T-helper 17 cell (primary cell): ENCODE results near the gene SCAMP2. TPM values are rescaled to one million over a fixed set of nuclear protein-coding genes. Genes with fewer than 3 reads are reported as not detected.

Source experiments
- ATAC-seq: fragments of 150-1000 bp; cut with Tn5 transposase; 2 replicates; pipeline ENCODE4 v1.10.0; 2021; ENCODE audit warnings: mild to moderate bottlenecking, moderate library complexity
- DNase-seq, 3 donors: peaks; one replicate each; pipeline versions ENCODE4 v3.0.0 to v3.0.0-alpha.2; 2020 to 2021
- H3K9me3 ChIP-seq: one replicate; pipeline ENCODE4 v1.7.0; 2013; ENCODE audit warnings: low read length, mild to moderate bottlenecking; ENCODE audit not compliant: control insufficient read depth, poor library complexity, severe bottlenecking
- H3K27ac Mint-ChIP-seq: one replicate; pipeline ENCODE4 v1.8.0; 2022; ENCODE audit warnings: mild to moderate bottlenecking, moderate library complexity, mixed read lengths
- H3K27me3 Mint-ChIP-seq: one replicate; pipeline ENCODE4 v1.8.0; 2022; ENCODE audit warnings: mixed read lengths
- H3K36me3 Mint-ChIP-seq: one replicate; pipeline ENCODE4 v1.8.0; 2022; ENCODE audit warnings: low read depth, mixed read lengths
- H3K4me1 Mint-ChIP-seq: one replicate; pipeline ENCODE4 v1.8.0; 2022; ENCODE audit warnings: mild to moderate bottlenecking, mixed read lengths
- H3K4me3 Mint-ChIP-seq: one replicate; pipeline ENCODE4 v1.8.0; 2022; ENCODE audit warnings: mild to moderate bottlenecking, moderate library complexity, mixed read lengths
- total RNA-seq, 4 donors: library from RNA in 2 of 4; stranded (reverse) in 2 of 4; gene quantifications; one replicate each; pipeline ENCODE4 v1.2.3 and lab custom pipeline; 2022 to 2026

Gene SCAMP2
- total RNA-seq, 2 donors from 2014 or later: 84.1 to 86.8 TPM

GRCh38 chr15:74866090-74866489 lies 7.1 kb downstream of the SCAMP2 start:
- ATAC-seq (no peak), DNase-seq (no peak)
- H3K9me3 ChIP-seq: no peaks in the 10 kb centered on the region
- no peaks in the 10 kb centered on the region for H3K27me3 Mint-ChIP-seq
- H3K4me3 Mint-ChIP-seq: peak overlapping the region; percentile 58
- H3K4me1 Mint-ChIP-seq: peaks cover 50% of the 10 kb centered on the region
- peaks cover 4% of the 10 kb centered on the region for H3K36me3 Mint-ChIP-seq
- H3K27ac Mint-ChIP-seq: peak overlapping the region; percentile 72

- H3K4me1 Mint-ChIP-seq: peaks cover 46% of the 10 kb centered on the region
- H3K27me3 Mint-ChIP-seq: no peaks in the 10 kb centered on the region
- no peaks in the 10 kb centered on the region for H3K9me3 ChIP-seq
- peak overlapping the region; percentile 85 for H3K27ac Mint-ChIP-seq
- no peak for DNase-seq
- H3K4me3 Mint-ChIP-seq: no peak overlapping the region
- ATAC-seq: no peak
- H3K36me3 Mint-ChIP-seq: peaks cover 4% of the 10 kb centered on the region
These were observed 7.8 kb downstream of the SCAMP2 start for GRCh38 chr15:74865316-74865715.

- H3K27me3 Mint-ChIP-seq: no peaks in the 10 kb centered on the region
- peaks cover 40% of the 10 kb centered on the region for H3K4me1 Mint-ChIP-seq
- no peak for DNase-seq
- peaks cover 2% of the 10 kb centered on the region for H3K36me3 Mint-ChIP-seq
- peak overlapping the region; percentile 85 for H3K27ac Mint-ChIP-seq
- no peak for ATAC-seq
- H3K4me3 Mint-ChIP-seq: peak overlapping the region; percentile 25
- H3K9me3 ChIP-seq: no peaks in the 10 kb centered on the region
These were observed 8.9 kb downstream of the SCAMP2 start for GRCh38 chr15:74864296-74864695.

GRCh38 chr15:74863239-74864056 lies 9.7 kb downstream of the SCAMP2 start:
- no peaks in the 10 kb centered on the region for H3K9me3 ChIP-seq
- ATAC-seq (peak; percentile 20), DNase-seq (no peak)
- peaks cover 2% of the 10 kb centered on the region for H3K36me3 Mint-ChIP-seq
- H3K4me3 Mint-ChIP-seq: peak overlapping the region; percentile 82
- peak overlapping the region; percentile 85 for H3K27ac Mint-ChIP-seq
- H3K4me1 Mint-ChIP-seq: peaks cover 43% of the 10 kb centered on the region
- H3K27me3 Mint-ChIP-seq: no peaks in the 10 kb centered on the region

DNA sequence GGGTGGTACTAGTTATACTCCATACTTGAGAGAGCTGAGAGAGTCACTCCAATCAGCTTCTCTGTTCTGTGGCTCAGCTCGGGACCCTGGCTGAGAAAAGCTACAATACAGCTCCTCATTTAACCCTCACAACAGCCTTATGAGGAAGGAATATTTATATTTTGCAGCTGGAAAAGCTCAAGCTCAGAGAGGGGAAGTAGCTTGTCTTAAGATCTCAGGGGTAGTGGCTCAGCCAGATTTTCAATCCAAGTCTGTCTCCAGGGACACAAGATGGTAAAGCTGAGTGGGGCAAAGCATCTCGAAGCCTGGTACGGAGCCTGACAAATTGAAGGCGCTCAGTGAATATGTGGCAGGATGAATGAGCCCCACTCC lies 14.8 kb downstream of the SCAMP2 start:
- no peak for DNase-seq
- no peak overlapping the region for H3K4me3 Mint-ChIP-seq
- no peaks in the 10 kb centered on the region for H3K27me3 Mint-ChIP-seq
- H3K36me3 Mint-ChIP-seq: peaks cover 1% of the 10 kb centered on the region
- peaks cover 25% of the 10 kb centered on the region for H3K4me1 Mint-ChIP-seq
- peak overlapping the region; percentile 87 for H3K27ac Mint-ChIP-seq
- no peak for ATAC-seq
- no peaks in the 10 kb centered on the region for H3K9me3 ChIP-seq

DNA sequence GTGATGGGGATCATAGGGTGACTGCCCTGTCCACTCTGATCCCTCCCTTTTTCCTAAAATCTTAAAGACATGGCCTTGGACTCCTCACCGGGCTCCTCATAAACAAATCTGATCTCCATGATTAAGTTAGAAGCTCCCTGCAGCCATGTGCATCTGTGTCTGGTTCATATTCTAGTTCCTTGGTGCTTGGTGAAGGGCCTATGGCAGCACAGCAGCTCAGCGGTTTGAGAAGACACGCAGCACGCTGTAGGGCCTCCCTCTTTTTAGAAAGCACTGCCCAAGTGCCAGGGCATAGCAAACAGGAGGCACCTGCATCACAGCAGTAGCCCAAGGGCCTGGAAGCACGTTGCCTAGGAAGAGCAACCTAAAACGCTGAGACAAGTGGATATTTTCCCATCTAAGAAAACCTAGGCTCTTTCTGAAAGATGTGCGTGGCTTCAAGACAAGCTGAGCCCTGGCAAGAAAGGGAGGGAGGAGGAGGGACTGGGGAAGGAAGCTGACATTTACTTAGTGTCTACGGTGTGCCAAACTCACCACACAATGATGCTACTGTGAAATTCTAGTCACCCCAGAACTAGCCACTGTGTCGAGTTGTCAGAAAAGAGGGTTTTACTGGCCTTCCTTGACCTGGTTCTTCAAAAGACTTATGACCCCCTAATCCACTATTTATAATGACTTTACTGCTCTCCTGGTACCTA lies 15.3 kb downstream of the SCAMP2 start:
- no peak overlapping the region for H3K4me3 Mint-ChIP-seq
- no peak for ATAC-seq

DNA sequence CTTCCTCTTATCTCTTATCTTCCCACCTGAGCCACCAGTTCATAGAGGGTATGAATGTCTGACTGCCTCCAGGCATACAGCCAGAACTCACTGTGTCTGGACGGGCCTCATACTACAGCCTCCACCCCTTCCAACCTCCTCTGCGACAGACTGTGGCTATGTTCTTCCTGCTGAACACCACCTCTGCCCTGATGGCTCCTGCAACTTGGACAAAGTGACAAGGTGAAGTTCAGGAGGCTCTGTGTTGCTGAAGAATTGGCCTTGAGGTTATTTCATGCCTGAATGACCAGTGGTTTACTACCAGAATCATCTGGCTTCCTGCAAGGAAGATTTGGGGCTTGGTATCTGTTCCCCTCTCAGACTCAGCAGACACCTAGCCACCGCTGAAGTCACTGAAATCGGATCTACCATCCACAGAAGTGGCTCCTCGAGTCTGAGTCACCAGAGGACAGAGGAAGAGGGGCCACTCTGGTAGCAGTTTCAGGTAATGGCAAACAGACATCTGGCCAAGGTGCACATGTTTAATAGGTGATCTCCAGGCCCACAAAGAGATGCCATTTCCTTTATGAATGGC lies 16.0 kb downstream of the SCAMP2 start:
- no peaks in the 10 kb centered on the region for H3K9me3 ChIP-seq
- peak overlapping the region; percentile 19 for H3K4me3 Mint-ChIP-seq
- ATAC-seq (peak; percentile 30), DNase-seq (no peak)
- peaks cover 2% of the 10 kb centered on the region for H3K36me3 Mint-ChIP-seq
- no peaks in the 10 kb centered on the region for H3K27me3 Mint-ChIP-seq
- H3K4me1 Mint-ChIP-seq: peaks cover 25% of the 10 kb centered on the region
- H3K27ac Mint-ChIP-seq: peak overlapping the region; percentile 63

More for the DNA sequence above, 15.3 kb downstream of the SCAMP2 start:
- Mint-ChIP-seq H3K27me3 (no peaks in the 10 kb centered on the region), H3K4me1 (peaks cover 25% of the 10 kb centered on the region), H3K36me3 (peaks cover 2% of the 10 kb centered on the region), H3K27ac (peak overlapping the region; percentile 63)
- no peaks in the 10 kb centered on the region for H3K9me3 ChIP-seq
- DNase-seq: no peak

DNA sequence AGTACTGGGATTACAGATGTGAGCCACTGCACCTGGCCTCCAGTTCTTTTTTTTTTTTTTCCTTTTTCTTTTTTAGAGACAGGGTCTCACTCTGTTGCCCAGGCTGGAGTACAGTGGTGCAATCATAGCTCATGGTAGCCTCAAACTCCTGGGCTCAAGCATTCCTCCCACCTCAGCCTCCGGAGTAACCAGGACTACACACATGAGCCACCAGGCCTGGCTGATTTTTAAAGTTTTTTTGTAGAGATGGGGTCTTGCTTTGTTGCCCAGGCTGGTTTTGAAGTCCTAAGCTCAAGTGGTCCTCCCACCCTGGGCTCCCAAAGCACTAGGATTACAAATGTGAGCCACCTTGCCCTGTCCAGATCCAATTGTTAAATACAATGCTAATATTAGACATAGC lies 16.6 kb downstream of the SCAMP2 start:
- Mint-ChIP-seq H3K36me3 (peaks cover 2% of the 10 kb centered on the region), H3K27me3 (no peaks in the 10 kb centered on the region), H3K4me1 (peaks cover 25% of the 10 kb centered on the region), H3K4me3 (no peak overlapping the region), H3K27ac (peak overlapping the region; percentile 63)
- ATAC-seq: no peak
- no peaks in the 10 kb centered on the region for H3K9me3 ChIP-seq
- DNase-seq: no peak

- Mint-ChIP-seq H3K27ac (peak overlapping the region; percentile 63), H3K36me3 (peaks cover 2% of the 10 kb centered on the region), H3K27me3 (no peaks in the 10 kb centered on the region), H3K4me3 (no peak overlapping the region), H3K4me1 (peaks cover 25% of the 10 kb centered on the region)
- no peaks in the 10 kb centered on the region for H3K9me3 ChIP-seq
- DNase-seq (no peak), ATAC-seq (no peak)
These were observed 17.3 kb downstream of the SCAMP2 start for GRCh38 chr15:74855857-74856256.

DNA sequence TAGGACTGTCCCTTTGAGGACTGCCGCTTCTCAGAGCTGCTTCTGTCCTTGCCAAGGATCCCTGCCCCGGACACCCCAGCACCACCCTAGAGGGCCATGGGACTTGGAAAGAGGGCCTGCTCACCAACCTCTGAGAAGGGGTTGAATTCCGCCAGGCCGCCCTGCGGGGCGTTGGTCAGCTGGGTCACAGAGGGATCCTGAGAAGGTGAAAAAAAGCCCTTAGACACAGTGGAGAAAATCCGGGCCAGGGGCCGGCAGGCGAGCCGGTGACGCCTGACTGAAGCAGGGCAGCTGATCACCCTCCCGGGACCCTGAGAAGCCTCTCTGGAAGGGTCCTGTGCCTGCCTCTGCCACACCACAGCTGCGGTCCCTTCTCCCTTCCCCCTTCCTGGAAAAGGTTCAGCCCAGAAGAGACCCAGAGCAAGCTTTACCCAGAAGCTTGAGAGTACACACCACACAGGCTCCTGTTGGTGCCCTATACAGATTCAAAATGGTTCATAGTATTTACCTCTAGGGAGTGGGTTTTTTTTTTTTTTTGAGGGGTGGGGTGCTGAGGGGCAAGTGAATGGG lies 18.6 kb downstream of the SCAMP2 start:
- Mint-ChIP-seq H3K36me3 (peaks cover 2% of the 10 kb centered on the region), H3K4me1 (peaks cover 20% of the 10 kb centered on the region), H3K27me3 (no peaks in the 10 kb centered on the region), H3K27ac (peak overlapping the region; percentile 16), H3K4me3 (no peak overlapping the region)
- DNase-seq (no peak), ATAC-seq (no peak)
- H3K9me3 ChIP-seq: no peaks in the 10 kb centered on the region

DNA sequence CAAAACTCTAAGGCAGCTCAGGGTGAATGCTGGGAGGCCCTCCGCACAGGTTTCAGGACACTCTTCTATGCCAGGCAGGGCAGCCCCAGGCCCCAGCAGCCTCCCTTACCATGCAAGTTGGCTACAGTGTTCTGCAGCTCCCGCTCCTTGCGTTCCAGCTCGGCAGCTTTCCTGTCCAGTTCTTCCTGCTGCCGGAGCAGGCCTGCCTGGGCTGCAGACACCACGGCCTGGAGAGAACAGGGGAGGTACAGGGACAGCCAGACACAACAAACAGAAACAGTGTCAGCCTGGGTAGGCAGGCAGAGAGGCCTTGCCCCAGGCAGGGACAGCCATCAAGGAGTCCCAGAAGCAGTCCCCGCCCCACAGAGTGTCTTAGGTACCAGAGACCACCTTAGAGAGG lies 21.2 kb downstream of the SCAMP2 start:
- DNase-seq (no peak), ATAC-seq (no peak)
- H3K27me3 Mint-ChIP-seq: no peaks in the 10 kb centered on the region
- H3K4me3 Mint-ChIP-seq: no peak overlapping the region
- no peaks in the 10 kb centered on the region for H3K9me3 ChIP-seq
- no peak overlapping the region for H3K27ac Mint-ChIP-seq
- peaks cover 4% of the 10 kb centered on the region for H3K36me3 Mint-ChIP-seq
- H3K4me1 Mint-ChIP-seq: peaks cover 5% of the 10 kb centered on the region

GRCh38 chr15:74850393-74850792 lies 22.8 kb downstream of the SCAMP2 start:
- ATAC-seq (no peak), DNase-seq (no peak)
- Mint-ChIP-seq H3K4me1 (peaks cover 5% of the 10 kb centered on the region), H3K27ac (no peak overlapping the region), H3K27me3 (no peaks in the 10 kb centered on the region), H3K4me3 (no peak overlapping the region), H3K36me3 (peaks cover 4% of the 10 kb centered on the region)
- no peaks in the 10 kb centered on the region for H3K9me3 ChIP-seq

DNA sequence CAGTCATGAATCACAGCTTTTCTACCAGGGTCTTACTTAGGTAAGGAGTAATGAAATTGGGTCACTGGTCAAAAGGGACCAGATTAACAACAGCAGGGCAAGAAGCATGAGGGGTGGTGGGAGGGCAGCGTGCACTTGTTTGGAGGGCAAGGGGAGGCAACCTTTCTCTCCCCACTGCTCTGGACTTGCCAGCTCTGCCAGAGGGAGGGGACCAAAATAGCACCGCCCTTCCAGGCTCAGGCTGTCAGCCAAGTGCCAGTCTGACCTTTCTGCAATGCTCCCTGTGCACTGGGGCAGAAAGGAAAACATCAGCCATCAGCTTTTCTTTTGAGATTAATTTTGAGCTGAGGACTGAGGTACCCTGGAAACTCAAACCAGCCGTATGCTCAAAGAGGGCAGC lies 25.7 kb downstream of the SCAMP2 start:
- H3K9me3 ChIP-seq: no peaks in the 10 kb centered on the region
- H3K4me3 Mint-ChIP-seq: no peak overlapping the region
- H3K36me3 Mint-ChIP-seq: peaks cover 2% of the 10 kb centered on the region
- DNase-seq (no peak), ATAC-seq (no peak)
- no peaks in the 10 kb centered on the region for H3K27me3 Mint-ChIP-seq
- peaks cover 24% of the 10 kb centered on the region for H3K4me1 Mint-ChIP-seq
- peak overlapping the region; percentile 86 for H3K27ac Mint-ChIP-seq
